Prostate gland (tissue), 2 donors: ENCODE measurements around the gene CPSF3.

Source experiments
- POLR2A ChIP-seq: fragments of 450-650 bp; IDR thresholded peaks from one replicate; pipeline ENCODE4 v1.6.1; 2016; ENCODE audit warnings: antibody characterized with exemption, mild to moderate bottlenecking
- TF ChIP-seq, protein P1 (sequence below), 4 experiments: fragments of 200-600 bp in 2 of 4; fragments of 450-650 bp in 2 of 4; sonication (generic) in 2 of 4; IDR thresholded peaks; 1 replicate in 3 of 4; 2 replicates in 1 of 4; pipeline ENCODE4 v1.5.1; 2016 to 2019; ENCODE audit warnings: antibody characterized with exemption in 4 of 4, mild to moderate bottlenecking in 2 of 4, moderate library complexity in 2 of 4

DNA sequence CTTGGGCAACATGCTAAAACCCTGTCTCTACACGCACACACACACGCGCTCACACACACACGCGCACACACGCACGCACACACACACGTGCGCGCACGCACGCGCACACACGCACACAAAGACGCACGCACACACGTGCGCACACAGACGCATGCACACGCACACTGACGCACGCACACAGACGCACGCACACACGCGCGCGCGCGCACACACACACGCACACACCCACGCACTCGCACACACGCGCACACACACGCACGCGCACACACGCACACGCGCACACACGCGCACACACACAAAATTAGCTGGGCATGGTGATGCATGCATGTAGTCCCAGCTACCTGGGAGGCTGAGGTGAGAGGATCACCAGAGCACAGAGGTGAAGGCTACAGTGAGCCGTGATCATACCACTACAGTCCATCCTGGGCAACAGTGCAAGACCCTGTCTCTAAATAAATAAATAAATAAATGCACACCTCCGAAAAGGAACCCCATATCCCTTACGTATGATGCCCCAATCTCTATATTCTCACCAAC is 42.8 kb downstream of the CPSF3 start:
- TF ChIP-seq, protein P1, sequence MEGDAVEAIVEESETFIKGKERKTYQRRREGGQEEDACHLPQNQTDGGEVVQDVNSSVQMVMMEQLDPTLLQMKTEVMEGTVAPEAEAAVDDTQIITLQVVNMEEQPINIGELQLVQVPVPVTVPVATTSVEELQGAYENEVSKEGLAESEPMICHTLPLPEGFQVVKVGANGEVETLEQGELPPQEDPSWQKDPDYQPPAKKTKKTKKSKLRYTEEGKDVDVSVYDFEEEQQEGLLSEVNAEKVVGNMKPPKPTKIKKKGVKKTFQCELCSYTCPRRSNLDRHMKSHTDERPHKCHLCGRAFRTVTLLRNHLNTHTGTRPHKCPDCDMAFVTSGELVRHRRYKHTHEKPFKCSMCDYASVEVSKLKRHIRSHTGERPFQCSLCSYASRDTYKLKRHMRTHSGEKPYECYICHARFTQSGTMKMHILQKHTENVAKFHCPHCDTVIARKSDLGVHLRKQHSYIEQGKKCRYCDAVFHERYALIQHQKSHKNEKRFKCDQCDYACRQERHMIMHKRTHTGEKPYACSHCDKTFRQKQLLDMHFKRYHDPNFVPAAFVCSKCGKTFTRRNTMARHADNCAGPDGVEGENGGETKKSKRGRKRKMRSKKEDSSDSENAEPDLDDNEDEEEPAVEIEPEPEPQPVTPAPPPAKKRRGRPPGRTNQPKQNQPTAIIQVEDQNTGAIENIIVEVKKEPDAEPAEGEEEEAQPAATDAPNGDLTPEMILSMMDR (IDR thresholded peaks at IDR 0.05) = no peak
- TF ChIP-seq POLR2A = no peak
